GM19463 (cell line): ENCODE data around the gene LRFN4.
A peak's percentile ranks its signal among the peaks of the same experiment; 100 is the strongest.

Experiments
- ATAC-seq: cut with Tn5 transposase; IDR thresholded peaks from one replicate; pipeline ENCODE4 v1.9.1; 2021; ENCODE audit warnings: mild to moderate bottlenecking, moderate library complexity; ENCODE audit not compliant: unreplicated experiment

The LRFN4 gene

DNA sequence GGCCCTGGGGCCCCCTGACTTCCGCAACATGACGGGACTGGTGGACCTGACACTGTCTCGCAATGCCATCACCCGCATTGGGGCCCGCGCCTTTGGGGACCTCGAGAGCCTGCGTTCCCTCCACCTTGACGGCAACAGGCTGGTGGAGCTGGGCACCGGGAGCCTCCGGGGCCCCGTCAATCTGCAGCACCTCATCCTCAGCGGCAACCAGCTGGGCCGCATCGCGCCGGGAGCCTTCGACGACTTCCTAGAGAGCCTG lies 992 bp downstream of the LRFN4 start:
- ATAC-seq = no peak

DNA sequence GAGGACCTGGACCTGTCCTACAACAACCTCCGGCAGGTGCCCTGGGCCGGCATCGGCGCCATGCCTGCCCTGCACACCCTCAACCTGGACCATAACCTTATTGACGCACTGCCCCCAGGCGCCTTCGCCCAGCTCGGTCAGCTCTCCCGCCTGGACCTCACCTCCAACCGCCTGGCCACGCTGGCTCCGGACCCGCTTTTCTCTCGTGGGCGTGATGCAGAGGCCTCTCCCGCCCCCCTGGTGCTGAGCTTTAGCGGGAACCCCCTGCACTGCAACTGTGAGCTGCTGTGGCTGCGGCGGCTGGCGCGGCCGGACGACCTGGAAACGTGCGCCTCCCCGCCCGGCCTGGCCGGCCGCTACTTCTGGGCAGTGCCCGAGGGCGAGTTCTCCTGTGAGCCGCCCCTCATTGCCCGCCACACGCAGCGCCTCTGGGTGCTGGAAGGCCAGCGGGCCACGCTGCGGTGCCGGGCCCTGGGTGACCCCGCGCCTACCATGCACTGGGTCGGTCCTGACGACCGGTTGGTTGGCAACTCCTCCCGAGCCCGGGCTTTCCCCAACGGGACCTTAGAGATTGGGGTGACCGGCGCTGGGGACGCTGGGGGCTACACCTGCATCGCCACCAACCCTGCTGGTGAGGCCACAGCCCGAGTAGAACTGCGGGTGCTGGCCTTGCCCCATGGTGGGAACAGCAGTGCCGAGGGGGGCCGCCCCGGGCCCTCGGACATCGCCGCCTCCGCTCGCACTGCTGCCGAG lies 1.5 kb downstream of the LRFN4 start:
- no peak for ATAC-seq

DNA sequence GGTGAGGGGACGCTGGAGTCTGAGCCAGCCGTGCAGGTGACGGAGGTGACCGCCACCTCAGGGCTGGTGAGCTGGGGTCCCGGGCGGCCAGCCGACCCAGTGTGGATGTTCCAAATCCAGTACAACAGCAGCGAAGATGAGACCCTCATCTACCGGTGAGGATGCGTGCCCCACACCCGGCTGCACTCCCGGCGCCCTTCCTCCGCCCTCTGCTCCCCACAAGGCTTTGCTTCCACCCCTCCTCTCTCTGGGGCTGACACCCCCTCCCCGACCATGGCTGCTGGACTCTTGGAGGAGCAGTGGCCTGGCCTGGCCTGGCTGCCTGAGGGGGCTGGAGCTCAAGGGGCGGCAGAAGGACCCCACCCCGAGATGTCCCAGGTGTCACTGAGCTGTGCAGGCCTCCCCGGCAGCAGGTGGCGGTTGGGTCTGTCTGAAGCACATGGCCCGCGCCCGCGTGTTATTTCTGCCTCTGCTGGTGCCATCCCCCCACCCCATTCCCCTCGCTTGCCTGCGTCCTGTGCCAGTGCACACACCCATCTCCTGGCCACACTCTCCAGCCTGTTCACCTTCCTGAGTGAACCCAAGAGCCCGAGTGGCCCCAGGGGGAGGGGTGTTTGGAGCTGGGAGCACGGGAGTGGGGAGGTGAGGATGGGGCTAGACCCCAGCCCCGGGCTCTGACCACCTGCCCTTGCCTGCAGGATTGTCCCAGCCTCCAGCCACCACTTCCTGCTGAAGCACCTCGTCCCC lies 2.2 kb downstream of the LRFN4 start:
- no peak for ATAC-seq

DNA sequence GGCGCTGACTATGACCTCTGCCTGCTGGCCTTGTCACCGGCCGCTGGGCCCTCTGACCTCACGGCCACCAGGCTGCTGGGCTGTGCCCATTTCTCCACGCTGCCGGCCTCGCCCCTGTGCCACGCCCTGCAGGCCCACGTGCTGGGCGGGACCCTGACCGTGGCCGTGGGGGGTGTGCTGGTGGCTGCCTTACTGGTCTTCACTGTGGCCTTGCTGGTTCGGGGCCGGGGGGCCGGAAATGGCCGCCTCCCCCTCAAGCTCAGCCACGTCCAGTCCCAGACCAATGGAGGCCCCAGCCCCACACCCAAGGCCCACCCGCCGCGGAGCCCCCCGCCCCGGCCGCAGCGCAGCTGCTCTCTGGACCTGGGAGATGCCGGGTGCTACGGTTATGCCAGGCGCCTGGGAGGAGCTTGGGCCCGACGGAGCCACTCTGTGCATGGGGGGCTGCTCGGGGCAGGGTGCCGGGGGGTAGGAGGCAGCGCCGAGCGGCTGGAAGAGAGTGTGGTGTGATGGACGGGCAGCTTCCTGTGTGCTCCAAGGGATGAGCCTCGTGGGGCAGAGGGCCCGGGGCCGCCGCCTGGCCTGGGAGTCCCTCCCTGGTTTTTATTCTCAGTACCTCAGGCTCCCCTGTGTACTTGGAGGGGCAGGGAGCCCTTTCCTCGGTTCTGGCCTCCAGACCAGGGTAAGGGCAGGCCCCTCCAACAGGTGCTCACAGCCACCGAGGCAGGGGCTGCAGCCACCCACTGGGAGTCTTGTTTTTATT lies 3.0 kb downstream of the LRFN4 start:
- no peak for ATAC-seq

DNA sequence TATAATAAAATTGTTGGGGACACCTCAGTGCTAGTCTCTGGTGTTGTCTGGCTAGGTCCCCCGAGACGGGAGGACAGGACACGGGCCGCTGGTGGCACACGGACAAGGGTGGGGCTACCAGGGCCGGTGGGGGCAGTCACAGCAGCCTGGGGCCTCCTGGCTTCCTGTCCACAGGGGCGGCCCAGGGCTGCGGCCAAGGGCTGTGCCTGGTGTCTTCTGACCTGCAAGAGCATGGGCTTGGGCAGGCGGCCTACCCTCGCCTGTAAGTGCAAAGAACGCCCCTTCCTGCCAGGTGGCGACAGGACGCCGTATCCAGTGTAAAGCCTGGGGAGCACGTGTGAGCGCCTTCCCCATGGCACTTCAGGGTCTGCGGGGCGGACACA lies 3.6 kb downstream of the LRFN4 start:
- no peak for ATAC-seq

DNA sequence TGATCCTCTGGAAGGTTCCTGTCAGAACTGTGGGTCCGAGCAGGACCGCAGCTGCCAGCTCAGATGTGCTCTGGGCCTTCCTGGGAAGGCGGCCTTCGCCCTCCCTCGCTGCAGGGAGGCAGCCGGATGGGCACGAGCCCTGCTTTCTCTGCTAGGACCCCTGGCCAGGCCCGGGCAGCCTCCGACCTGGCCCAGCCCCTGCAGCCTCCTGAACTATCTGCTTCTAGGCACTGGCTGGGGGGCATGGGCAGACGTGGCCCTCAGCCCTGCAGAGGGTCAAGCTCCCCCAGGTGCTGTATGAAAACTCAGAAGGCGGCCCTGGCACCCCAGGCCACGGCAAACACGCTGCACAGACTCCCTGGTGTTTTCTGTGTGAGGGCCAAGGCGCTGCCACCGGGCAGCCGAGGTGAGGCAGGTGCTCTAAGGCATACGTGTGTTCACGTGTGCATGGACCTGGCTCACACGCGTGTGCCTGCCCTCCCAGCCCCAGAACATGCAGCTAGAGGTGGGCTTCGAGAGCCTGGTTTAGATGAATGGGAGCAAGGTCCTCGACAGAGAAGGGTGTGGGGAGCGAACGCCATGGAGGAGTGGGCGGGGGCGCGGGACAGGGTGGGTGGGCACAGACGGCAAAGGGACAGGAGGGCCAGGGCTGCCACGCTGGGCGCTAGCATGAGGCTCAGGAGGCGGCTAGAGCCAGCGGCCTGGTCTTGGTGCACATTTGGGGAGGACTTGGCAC lies 4.3 kb downstream of the LRFN4 start:
- no peak for ATAC-seq

DNA sequence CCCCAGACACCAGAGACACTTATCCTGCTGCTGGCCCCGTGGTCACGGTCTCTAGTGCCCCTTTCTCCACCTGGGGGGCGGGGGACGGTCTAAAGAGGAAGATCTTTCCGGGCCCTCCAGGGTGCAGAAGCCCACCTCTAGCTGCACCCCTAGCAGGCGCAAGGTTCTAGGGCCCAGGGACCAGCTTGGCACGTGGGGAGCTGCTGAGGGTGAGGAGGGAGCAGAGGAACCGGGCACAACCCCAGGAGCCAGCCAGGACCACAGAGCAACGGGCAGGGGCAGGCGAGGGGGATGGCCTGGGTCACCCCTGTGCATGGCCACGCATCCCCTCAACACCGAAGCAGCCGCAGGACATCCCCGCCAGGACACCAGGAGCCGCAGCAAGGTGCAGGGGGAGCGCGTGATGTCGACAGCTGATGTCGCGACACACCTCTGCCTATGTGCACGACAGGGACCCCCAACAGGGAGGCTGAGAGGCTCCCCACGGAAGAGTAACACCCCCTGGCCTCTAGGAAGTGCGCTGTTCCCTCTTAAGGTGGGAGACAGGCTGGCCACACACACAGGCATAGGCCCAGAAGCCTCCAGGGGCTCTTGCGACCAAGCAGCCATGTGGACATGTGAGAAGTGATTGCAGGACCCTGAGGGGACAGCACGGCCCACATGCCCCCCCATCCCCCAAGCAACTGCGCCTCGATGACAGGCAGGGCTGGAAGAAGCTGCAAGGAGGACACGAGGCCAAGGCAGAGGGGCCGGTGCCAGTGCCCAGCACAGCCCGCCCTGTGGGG lies 5.1 kb downstream of the LRFN4 start:
- ATAC-seq = no peak

DNA sequence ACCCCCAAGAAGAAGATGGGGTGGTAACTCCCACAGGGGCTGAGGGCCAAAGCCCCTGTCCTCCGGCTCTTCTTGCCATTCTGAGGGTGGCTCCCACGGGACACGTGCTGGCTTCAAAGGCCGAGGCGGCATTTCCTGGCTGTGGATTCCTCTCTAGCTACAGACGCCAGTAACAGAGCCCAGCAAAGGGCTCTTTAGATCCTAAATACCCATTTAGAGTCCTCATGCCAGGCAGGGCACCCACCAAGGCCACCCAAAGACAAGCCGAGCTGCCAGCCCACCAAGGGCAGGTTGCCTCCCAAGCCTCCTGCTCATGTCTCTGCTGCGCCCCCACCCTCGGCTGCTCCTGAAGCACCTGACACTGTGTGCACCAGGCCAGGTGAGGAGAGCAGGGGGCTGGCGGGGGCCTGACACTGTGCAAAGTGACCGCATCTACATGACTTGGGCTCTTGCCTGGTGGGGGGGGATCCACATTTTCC lies 5.7 kb downstream of the LRFN4 start:
- no peak for ATAC-seq

DNA sequence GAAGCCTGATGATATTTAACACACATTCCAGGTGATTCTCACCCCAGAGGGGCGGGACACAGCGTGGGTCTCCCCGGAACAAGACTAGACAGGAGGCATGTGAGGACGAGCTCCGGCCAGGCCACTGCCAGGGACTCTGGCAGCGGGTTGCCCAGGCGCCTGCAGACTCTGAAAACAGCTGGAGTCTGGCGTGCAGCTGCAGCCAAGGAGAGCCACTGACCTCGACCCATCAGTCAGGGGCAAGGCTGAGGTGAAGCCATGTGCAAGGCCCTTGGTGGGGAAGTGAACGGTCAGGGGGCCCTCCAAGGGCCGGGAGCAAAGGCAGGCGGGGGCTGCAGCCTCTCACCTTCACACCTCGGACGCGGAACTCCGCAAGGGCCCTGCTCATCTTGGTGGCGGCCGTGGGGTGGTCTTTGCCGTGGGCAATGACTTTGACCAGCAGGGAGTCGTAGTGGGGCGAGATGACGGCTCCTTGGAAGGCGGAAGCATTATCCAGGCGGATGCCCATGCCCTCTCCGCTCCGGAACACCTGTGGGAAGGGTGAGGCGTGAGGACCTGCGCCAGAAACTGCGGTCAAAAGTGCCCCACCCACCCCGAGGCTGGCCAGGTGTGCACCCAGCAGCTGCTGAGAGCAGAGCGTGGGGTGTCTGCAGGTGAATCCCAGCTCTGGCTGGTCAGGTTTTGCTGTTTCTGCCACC lies 6.7 kb downstream of the LRFN4 start:
- no peak for ATAC-seq

DNA sequence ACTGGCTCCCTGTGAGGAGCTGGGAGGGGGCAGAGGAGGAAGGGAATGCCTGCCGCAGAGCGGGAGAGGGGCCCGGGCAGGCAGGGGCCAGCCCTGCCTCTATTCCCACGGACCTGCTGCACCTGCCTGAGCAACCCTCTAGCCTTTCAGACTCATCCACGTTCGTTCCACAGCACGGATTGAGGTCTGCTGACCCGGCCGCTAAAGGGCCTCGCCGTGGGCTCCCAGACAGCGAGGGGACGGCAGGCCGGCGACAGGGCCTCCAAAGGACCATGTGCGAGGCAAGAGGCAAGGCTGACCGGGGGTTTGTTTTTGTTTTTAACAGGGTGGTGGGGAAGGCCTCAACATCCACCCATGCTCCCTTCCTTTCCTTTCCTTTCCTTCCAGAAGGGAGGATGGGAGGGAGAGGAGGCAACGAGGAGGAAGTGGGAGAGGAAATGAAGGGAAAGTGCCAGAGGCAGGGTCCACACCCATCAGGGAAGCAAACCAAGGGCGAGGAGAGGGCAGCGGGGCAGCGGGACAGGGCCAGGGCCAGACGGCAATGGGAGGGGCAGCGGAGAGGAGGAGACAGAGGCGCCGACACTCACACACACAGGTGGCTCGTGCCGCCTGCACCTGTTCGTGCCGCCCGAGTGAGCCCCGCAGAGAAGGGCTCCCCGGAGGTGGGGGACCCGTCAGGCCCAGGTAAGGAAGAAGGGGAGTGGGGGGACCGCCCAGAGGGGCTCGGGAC lies 7.5 kb downstream of the LRFN4 start:
- no peak for ATAC-seq

DNA sequence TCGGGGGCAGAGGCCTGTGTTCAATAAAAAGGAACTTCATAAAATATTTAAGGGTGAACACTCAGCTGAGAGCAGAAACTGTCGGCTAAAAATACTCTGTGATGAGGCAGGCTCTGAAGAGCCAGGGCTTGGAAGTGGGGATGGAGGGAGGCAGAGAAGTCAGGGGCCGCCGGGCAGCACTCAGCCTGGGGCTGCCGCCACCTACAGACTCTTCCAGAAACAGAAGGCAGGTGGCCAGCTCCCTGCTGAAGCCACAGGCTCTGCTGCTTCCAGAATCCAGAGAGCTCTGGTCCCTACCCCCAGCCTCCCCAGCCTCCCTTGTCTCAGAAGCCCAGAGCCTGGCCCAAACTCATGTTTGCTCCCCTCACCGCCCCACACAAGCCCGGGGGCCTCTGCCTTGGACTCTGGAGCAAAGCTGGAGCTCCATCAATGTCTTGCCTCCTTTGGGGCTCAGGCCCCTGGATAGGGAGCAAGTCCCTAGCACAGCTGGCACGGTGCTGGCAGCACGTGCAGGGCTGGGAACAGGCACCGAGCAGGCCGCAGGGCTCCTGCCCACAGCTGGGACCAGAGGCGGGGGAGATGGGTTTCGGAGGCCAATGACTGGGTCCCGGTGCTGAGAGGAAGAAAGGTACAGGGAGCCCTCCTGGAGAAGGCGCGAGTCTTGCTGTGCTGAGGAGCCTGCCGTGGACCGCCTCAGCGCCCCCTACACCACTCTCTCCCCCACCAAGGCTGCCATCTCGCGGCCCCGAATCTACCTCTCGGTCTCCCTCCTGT lies 8.2 kb downstream of the LRFN4 start:
- no peak for ATAC-seq

DNA sequence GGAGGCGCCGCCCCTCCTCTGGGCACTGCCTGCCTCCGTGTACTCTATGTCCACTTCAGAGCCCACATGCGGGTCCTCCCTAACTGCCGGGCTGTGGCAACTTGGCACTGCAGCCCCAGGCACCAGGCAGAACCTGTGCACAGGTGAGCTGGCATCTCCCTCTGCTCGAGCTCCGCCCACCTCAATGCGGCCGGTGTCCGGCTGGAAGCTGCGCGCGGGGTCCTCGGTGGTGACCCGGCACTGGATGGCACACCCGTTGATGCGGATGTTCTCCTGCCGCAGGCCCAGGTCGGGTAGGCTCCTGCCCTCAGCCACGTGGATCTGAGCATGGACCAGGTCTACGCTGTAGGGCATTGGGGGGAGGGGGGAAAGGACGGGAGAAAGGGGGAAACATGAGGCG lies 9.1 kb downstream of the LRFN4 start:
- ATAC-seq = no peak

DNA sequence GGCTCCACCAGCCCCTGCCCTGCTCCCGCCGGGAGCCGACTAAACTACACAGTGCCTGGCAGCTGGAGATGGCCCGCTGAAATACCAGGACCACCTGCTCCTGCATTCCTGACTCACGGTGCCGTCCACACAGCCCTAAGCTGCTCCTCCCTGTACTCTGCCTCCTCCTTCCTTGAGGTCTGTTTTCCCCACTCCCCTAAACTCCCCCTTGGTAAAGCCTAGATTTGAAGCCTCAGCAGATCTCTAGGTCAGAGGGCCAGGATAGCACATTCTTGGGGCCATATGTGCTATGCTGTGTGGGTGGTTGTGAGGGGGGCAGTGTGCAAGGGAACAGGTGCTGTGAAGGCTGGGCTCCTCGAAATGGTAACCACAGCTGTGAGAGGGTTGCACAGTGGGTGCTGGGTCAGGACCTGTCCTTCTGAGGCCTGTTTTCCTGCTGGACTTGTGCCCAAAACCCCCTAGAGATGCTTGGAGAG lies 9.7 kb downstream of the LRFN4 start:
- no peak for ATAC-seq

DNA sequence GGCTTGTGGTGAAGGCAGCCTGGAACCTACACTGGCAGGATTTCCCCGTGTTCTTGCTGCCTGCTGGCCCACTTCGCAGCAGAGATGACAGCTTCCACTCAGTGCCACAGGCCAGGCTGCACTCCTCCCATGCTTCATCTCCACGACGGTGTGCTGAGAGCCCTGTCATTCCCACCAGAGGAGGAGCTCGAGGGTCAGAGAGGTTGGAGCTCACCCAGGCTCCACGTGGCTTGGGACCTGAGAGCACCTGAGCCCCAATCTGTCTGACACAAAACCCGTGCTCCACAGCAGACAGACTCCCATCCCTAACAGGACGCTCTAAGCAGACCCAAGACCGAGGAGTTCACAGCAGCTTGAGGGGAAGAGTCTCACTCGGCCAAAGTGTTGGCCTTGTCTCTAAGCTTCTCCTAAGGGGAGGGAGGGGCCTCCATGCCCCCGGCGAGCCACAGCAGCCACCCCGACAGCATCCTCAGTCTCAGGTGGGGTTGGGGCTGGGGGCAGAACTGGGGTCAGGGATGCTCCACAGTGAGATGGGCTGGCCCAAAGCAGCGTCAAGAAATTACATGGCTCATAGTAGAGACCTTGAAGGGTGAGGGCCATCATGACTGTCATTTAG lies 10.7 kb downstream of the LRFN4 start:
- no peak for ATAC-seq

DNA sequence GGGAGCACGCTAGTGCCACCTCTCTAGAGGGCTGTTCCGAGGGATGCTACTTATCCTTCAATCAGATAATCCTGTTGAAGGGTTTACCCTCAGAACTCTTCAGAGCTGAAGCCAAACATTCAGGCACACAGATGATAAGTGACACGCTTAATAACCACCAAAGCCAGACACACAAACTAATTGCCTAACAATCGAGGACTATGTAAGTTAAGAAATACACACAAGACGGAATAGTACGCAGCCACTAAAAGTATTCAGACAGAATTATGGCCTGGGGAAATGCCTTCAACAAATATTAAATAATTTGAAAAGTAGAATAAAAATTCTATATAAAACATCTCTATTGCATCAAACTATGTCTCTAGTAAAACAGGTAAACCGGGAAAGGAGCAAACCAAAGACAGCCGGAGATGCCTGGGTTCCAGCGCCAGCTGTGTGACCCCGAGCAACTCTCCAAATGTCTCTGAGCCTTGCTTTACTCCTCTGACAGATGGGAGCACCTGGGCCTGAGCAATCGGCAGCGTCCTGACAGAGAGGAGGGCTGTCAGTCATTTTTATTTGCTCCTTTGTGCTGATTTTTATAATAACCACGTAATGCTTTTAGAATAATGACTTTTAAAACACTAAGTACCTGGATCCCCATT lies 11.3 kb downstream of the LRFN4 start:
- no peak for ATAC-seq

DNA sequence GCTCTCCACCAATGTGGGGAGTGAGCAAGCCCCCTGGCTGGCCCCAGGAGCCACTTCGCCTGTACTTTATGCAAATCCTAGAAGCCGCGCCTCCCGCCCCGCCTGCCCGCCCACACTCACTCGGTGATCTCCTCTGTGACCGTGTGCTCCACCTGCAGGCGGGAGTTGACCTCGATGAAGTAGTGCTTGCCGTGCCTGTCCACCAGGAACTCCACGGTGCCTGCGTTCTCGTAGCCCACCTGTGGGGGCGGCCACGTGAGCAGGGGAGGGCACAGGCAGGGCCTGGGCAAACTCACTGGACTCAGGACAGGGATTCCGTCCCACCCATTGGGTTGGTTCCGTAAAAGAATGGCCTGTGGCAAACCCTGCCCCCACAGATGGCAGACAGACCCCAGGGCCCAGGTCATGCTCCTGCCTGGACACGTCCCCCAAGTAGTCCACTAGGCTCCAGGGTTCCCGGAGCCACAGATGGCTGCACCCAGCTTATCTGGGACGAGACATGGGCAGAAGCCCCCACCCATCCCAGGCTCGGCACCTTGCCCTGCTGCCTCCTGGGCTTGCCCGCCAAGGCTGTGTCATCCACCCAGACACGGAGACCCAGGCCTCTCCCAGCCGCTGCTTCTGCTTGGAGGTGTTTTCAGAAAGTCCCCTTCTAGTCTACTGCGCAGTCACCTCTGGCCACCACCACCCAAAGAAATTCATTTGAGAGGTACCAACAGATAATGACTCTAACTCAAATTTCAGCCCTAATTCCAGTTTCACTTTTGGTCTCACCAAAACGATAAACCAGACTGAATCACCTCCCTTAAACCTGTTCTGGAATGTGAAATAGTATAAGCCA lies 12.1 kb downstream of the LRFN4 start:
- ATAC-seq = peak; percentile 92

DNA sequence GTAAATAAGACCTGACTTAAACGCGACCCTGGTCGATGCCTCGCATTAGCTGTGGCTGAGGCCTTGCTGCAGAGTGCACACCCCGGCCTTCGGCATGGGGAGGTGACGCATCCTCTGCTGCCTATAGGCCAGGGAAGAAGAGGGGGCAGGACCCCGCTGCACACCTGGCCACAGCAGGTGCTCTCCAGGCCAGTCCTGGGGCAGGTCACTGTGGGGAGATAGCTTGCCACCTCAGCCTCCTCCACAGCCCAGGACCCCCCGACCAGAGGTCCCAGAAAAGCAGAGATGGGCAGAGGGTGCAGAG lies 12.7 kb downstream of the LRFN4 start:
- ATAC-seq = no peak
